Neural cell (in vitro differentiated cells): ENCODE measurements around the gene NBEA.

Experiments
- EP300 ChIP-seq: fragments of 450-650 bp; conservative IDR thresholded peaks from 2 replicates; pipeline ENCODE4 v1.6.1; 2014; ENCODE audit warnings: antibody characterized with exemption, mild to moderate bottlenecking, moderate library complexity; ENCODE audit not compliant: poor library complexity, severe bottlenecking
- MXI1 ChIP-seq: fragments of 450-650 bp; conservative IDR thresholded peaks from 2 replicates; pipeline ENCODE4 v1.6.1; 2014; ENCODE audit warnings: antibody characterized with exemption, mild to moderate bottlenecking; ENCODE audit not compliant: poor library complexity, severe bottlenecking

- TF ChIP-seq EP300 (no peak), MXI1 (no peak)
Observed at GRCh38 chr13:35646056-35646774, 704.1 kb downstream of the NBEA start.
